GM19043 (cell line): Measurements from ENCODE around the gene PDE6G.
A peak's percentile ranks its signal among the peaks of the same experiment; 100 is the strongest.

Experiments
- ATAC-seq: cut with Tn5 transposase; IDR thresholded peaks from one replicate; pipeline ENCODE4 v1.9.1; 2021; ENCODE audit warnings: low read depth; ENCODE audit not compliant: unreplicated experiment

The PDE6G gene

DNA sequence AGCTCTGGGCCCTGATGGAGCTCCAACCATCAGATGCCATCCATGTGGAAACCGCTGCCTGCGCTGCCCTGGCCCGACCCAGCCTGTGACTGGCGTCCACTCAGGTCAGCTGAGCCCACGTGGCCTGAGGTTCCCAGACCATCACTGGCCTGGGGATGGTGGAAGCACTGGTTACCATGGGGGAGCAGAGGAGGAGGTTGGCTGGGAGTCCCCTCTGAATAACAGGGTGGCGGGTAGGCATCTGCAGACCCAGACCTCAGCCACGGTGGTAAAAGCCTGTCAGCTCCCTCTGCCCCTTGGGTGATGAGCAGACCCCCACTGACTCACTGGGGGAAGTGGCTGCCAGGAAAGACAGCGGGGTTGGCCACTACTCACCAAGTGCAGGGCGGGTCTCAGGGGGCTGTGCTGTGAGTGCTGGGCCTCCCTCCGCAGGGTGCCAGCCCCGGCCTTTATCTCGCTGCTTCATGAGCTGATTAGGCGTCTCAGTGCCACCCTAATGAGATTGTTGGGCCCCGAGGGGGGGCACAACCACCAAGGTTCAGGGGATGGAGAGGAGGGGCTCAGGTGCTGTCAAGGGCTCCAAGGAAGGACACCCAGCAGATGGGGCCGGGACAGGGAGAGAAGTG, at the start of gene PDE6G:
Gene PDE6G (minus strand): TSS at position 425 of the 626 bp plus-strand sequence. CDS start 3,237 bp downstream, outside the sequence.
- no peak for ATAC-seq

- ATAC-seq, result no peak
Observed at GRCh38 chr17:81705518-81706231, 49.3 kb upstream of the PDE6G start.

DNA sequence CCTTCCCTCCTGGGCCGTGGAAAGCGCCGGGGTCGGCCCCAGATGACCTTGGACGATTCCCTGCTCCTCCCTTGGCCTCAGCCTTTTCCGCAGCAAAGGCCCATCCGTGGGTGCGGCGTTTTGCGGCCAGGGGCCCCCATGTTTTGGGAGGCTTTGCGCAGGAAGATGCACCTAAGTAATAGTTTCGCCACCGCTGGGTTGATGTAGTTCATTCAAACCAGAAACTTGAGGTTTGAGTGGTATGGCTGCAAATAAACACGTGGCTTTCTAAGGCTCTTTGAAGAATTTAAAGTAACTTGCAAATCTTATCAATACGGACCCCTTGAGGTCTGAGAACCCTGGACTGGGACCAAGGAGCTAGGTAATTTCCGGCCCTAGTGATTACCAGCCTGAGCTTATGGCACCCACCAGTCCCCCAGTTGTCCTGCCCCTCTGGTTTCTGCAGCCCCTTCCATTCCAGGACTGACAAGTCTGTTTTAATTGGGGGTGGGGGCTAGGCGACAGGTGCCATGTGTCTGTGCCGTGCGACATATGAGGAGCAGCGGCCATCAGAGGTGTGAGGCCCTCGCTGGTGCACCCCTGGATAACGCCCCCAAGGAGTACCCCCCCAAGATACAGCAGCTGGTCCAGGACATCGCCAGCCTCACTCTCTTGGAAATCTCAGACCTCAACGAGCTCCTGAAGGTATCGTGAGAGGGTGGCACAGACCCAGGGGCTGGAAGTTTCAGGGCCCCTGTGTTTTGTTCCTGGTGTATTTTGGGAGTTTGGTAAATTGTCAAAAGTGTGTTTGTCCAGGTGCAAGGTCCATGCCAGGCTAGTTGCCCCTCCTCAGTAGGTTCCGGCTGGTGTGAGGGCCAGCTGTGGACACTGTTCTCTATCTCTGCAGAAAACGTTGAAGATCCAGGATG, 47.7 kb upstream of the PDE6G start:
- ATAC-seq, result no peak

- ATAC-seq, result peak; percentile 80
Observed at GRCh38 chr17:81702934-81703746, 46.8 kb upstream of the PDE6G start, which contains the start of gene MRPL12. MRPL12 (plus strand) TSS chr17:81703367; CDS start chr17:81703502, 135 bp downstream.

DNA sequence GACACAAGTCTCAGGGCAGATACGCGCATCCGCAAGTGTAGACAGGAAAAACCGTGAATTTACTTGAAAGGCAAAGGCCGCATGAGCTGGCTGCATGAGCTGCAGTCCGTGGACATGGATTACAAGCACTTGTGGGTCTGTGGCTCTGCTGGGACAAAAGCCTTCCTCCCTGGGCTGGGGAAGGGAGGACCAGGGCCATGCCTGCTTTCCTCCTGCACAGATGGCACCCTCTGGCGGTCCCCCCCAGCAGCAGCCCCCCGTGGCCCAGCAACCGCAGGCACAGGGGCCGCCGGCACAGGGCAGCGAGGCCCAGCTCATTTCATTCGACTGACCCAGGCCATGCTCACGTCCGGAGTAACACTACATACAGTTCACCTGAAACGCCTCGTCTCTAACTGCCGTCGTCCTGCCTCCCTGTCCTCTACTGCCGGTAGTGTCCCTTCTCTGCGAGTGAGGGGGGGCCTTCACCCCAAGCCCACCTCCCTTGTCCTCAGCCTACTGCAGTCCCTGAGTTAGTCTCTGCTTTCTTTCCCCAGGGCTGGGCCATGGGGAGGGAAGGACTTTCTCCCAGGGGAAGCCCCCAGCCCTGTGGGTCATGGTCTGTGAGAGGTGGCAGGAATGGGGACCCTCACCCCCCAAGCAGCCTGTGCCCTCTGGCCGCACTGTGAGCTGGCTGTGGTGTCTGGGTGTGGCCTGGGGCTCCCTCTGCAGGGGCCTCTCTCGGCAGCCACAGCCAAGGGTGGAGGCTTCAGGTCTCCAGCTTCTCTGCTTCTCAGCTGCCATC, 45.1 kb upstream of the PDE6G start:
- ATAC-seq, result no peak

- no peak for ATAC-seq
Observed at GRCh38 chr17:81700353-81701287, 44.3 kb upstream of the PDE6G start.

GRCh38 chr17:81697261-81698044, 41.1 kb upstream of the PDE6G start:
- no peak for ATAC-seq

DNA sequence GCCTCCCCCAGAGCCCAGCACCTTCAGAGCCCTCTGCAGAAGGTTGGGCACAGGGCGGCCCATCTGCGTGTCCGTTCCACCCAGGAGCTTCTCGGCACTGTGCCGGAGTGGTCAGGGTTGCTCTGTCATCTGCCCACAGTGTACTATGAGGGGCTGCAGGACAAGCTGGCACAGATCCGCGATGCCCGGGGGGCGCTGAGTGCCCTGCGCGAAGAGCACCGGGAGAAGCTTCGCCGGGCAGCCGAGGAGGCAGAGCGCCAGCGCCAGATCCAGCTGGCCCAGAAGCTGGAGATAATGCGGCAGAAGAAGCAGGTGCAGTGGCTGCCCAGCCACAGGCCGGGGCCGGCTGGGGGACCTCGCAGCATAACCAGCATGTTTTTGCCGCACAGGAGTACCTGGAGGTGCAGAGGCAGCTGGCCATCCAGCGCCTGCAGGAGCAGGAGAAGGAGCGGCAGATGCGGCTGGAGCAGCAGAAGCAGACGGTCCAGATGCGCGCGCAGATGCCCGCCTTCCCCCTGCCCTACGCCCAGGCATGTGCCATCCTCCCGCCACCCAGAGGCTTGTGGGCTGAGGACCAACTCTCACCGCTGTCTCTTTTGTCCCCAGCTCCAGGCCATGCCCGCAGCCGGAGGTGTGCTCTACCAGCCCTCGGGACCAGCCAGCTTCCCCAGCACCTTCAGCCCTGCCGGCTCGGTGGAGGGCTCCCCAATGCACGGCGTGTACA, 40.0 kb upstream of the PDE6G start:
- ATAC-seq, result no peak

DNA sequence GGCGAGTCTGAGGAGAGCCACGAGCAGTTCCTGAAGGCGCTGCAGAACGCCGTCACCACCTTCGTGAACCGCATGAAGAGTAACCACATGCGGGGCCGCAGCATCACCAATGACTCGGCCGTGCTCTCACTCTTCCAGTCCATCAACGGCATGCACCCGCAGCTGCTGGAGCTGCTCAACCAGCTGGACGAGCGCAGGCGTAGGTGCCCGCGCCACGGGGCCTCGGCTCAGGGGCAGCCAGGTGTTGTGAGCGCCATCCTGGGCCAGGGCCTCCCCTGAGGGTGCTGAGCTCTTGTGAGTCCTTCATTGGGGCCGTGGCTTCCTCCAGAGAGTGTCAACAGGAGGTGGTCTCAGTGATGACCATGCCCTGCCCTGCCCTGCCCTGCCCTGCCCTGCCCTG, 39.5 kb upstream of the PDE6G start:
- ATAC-seq, result no peak

- ATAC-seq, result no peak
Observed at GRCh38 chr17:81695211-81695610, 38.9 kb upstream of the PDE6G start.

DNA sequence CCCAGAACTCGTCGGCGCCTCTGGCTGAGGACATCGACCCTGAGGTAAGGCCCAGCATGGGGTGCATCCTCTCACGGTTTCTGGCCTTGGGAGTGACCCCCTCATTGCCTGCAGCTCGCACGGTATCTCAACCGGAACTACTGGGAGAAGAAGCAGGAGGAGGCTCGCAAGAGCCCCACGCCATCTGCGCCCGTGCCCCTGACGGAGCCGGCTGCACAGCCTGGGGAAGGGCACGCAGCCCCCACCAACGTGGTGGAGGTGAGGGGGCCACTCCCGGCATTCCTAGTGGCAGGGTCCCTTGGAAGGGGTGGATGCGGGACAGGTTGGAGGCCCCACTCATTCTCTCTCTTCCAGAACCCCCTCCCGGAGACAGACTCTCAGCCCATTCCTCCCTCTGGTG, 38.5 kb upstream of the PDE6G start:
- no peak for ATAC-seq

- ATAC-seq, result no peak
Observed at GRCh38 chr17:81693509-81694210, 37.3 kb upstream of the PDE6G start.

- no peak for ATAC-seq
Observed at GRCh38 chr17:81691608-81692007, 35.3 kb upstream of the PDE6G start.

DNA sequence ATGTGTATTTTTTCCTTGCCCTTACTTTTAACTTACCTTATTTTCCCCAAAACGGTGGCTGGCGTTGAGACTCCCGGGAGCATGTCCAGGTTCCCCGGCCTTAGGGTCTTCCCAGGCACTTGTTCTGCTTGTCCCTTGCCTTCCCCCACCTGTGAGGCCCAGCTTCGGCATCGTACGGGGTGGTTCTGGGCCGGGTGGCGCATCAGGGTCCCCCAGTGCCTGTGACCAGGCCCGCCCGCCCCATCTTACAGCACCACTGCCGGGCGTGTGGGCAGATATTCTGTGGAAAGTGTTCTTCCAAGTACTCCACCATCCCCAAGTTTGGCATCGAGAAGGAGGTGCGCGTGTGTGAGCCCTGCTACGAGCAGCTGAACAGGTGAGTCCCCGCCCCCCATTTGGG, 34.9 kb upstream of the PDE6G start:
- ATAC-seq, result no peak

DNA sequence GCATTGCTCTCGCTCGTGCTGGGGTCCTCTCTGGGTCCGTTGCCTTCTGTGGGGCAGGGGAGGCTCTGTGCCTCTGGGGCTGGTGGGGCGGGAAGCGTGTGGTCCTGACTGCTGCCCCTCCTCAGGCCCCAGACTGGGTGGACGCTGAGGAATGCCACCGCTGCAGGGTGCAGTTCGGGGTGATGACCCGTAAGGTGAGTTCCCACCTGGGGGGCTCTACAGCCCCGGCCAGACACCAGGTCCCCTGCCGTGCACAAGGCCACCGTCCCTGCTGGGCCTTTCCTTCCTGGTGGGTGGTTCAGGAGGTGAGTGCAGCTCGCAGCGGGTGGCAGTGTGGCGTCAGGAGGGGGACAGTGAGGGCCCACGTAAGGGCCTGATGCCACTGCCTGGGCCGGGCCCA, 34.2 kb upstream of the PDE6G start:
- no peak for ATAC-seq

GRCh38 chr17:81690066-81690465, 33.7 kb upstream of the PDE6G start:
- no peak for ATAC-seq

DNA sequence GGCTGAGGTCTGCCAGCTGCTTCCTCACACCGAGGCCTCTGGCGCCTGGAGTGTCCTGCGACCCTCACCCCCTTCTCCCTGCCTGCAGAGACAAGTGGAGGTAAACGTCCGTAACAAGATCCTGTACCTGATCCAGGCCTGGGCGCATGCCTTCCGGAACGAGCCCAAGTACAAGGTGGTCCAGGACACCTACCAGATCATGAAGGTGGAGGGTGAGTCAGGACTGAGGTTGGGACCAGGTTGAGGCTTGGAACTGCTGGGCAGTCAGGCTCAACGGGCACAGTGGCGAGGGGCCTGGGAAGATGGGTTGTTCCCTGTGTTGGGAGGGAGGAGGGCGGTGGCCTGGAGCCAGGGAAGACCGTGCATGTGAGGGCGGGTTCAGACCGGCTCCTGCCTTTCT, 32.3 kb upstream of the PDE6G start:
- no peak for ATAC-seq
